ENCODE data around the gene TBC1D2B. TPM values are rescaled to one million over a fixed set of nuclear protein-coding genes. Genes with fewer than 3 reads are reported as not detected.
"Not testable (repeated sequence)": the region's sequence is repeated elsewhere in the genome, so short reads cannot be mapped to it uniquely, and the experiment has no call there.

Gene TBC1D2B
- total and polyA plus RNA-seq, 2 of the 4 experiments (the other 2 are of a cell fraction) = 17.7 to 28.3 TPM

DNA sequence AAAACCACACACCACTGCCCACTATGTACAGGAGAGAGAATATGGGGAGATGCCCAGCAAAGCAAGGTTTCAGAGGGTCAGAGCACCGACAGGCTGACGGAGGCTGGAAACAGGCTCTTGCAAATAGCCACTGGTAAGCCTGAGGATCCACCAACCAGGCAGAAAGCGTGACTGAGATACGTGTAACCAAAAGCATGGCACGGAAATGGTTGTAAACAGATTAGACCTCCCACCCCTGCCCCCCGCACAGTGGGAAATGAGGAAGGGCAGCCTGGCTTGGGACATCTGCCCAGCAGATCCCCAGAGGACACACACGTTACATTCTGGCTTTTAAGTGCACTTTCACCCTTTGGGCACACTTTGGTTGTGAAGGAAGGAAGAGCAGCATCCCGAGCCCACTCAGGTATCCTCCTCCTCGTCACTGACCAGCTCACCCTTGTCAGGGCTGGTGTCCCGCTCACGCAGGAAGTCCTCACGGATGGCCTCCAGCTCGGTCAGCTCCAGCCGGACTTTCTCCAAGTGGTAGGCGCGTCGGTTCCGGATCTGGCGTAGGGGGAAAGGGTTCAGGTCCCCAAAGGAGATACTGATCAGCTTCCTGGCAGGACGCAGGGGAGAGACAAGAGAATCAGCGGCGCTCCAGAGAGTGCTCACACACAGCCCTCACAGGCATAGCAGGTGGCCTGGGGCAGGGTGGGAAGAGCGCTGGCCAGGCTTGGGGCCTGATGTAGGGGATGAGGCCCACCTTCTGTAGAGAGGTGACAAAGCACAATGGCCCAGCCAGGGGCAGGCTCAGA, 79.6 kb downstream of the TBC1D2B start:
- H3K9ac ChIP-seq (ENCODE audit: low read depth, low read length); H3K4me2 ChIP-seq (ENCODE audit: low read depth, low read length); H3K9me3 ChIP-seq (ENCODE audit: control insufficient read depth, insufficient read depth, low read length); H2AK5ac ChIP-seq (ENCODE audit: low read depth, low read length); H3K14ac ChIP-seq (replicated peaks; ENCODE audit: low read depth, low read length); H2BK15ac ChIP-seq (ENCODE audit: low read depth, low read length); BruUV-seq (replicated peaks); H3K18ac ChIP-seq (ENCODE audit: low read depth, low read length); in situ Hi-C loops (cut with MboI; ENCODE audit: low sequenced_read_pairs); ATAC-seq (ENCODE audit: low read depth); H4K5ac ChIP-seq (ENCODE audit: low read depth, low read length); H2BK5ac ChIP-seq (ENCODE audit: low read depth, low read length, poor library complexity, severe bottlenecking); H3K23ac ChIP-seq (ENCODE audit: low read depth, low read length); H3K4me3 ChIP-seq (ENCODE audit: insufficient read depth, low read depth, low read length); H3K9me1 ChIP-seq (ENCODE audit: insufficient read depth, low read length); H3K27me3 ChIP-seq (ENCODE audit: control insufficient read depth, insufficient read depth, low read length); H3K56ac ChIP-seq (ENCODE audit: extremely low read depth, insufficient read depth, low read length); H2BK20ac ChIP-seq (ENCODE audit: low read depth, low read length); dilution Hi-C loops (cut with HindIII; ENCODE audit: low sequenced_read_pairs, unreplicated experiment); H3K27ac ChIP-seq (ENCODE audit: insufficient read depth, low read length); H2AFZ ChIP-seq (replicated peaks; ENCODE audit: low read length, poor library complexity); intact Hi-C loops (cut with micrococcal nuclease); H2BK120ac ChIP-seq (ENCODE audit: low read depth, low read length); POLR2A ChIA-PET (ENCODE audit: unreplicated experiment); DNase-seq; H2AK9ac ChIP-seq (replicated peaks; ENCODE audit: low read depth, low read length, poor library complexity); H4K8ac ChIP-seq (ENCODE audit: low read depth in 2 of 2, low read length in 2 of 2); H4K91ac ChIP-seq (ENCODE audit: insufficient read depth, low read depth, low read length); H3K4ac ChIP-seq (ENCODE audit: low read depth, low read length); CTCF ChIA-PET: not testable (repeated sequence)
- 100% methylated on average over 2 of the region's 23 CpGs; no CpG with 5 or more reads in 1 of the 2 experiments for WGBS, 2 experiments (ENCODE audit: extremely low coverage in 2 of 2, insufficient read length in 1 of 2)
- peaks cover 47% of the 10 kb centered on the region for H3K36me3 ChIP-seq (ENCODE audit: control insufficient read depth, insufficient read depth, low read length)
- H3K4me1 ChIP-seq (ENCODE audit: control insufficient read depth, insufficient read depth, low read length) = peaks cover 13% of the 10 kb centered on the region
- H3K79me1 ChIP-seq (ENCODE audit: low read depth in 1 of 2, low read length in 2 of 2) = peaks cover 0 to 34% of the 10 kb centered on the region in 2 experiments; a peak in 2 of 4 replicates
- peaks cover 29% of the 10 kb centered on the region for H4K20me1 ChIP-seq (ENCODE audit: insufficient read depth, low read length)

GRCh38 chr15:77997221-77997620, 80.3 kb downstream of the TBC1D2B start:
- H3K9ac ChIP-seq (ENCODE audit: low read depth, low read length); in situ Hi-C loops (cut with MboI; ENCODE audit: low sequenced_read_pairs); H2AK9ac ChIP-seq (replicated peaks; ENCODE audit: low read depth, low read length, poor library complexity); H3K27ac ChIP-seq (ENCODE audit: insufficient read depth, low read length); H2BK5ac ChIP-seq (ENCODE audit: low read depth, low read length, poor library complexity, severe bottlenecking); H2AFZ ChIP-seq (replicated peaks; ENCODE audit: low read length, poor library complexity); H4K8ac ChIP-seq (ENCODE audit: low read depth in 2 of 2, low read length in 2 of 2); DNase-seq; H2BK20ac ChIP-seq (ENCODE audit: low read depth, low read length); H3K9me1 ChIP-seq (ENCODE audit: insufficient read depth, low read length); ATAC-seq (ENCODE audit: low read depth); H3K27me3 ChIP-seq (ENCODE audit: control insufficient read depth, insufficient read depth, low read length); H3K14ac ChIP-seq (replicated peaks; ENCODE audit: low read depth, low read length); H4K5ac ChIP-seq (ENCODE audit: low read depth, low read length); POLR2A ChIA-PET (ENCODE audit: unreplicated experiment); H3K9me3 ChIP-seq (ENCODE audit: control insufficient read depth, insufficient read depth, low read length); H2AK5ac ChIP-seq (ENCODE audit: low read depth, low read length); H4K91ac ChIP-seq (ENCODE audit: insufficient read depth, low read depth, low read length); H3K18ac ChIP-seq (ENCODE audit: low read depth, low read length); intact Hi-C loops (cut with micrococcal nuclease); H3K4ac ChIP-seq (ENCODE audit: low read depth, low read length); BruUV-seq (replicated peaks); H3K4me3 ChIP-seq (ENCODE audit: insufficient read depth, low read depth, low read length); H2BK15ac ChIP-seq (ENCODE audit: low read depth, low read length); H3K56ac ChIP-seq (ENCODE audit: extremely low read depth, insufficient read depth, low read length); H2BK120ac ChIP-seq (ENCODE audit: low read depth, low read length); CTCF ChIA-PET; H3K23ac ChIP-seq (ENCODE audit: low read depth, low read length); dilution Hi-C loops (cut with HindIII; ENCODE audit: low sequenced_read_pairs, unreplicated experiment); H3K4me2 ChIP-seq (ENCODE audit: low read depth, low read length): not testable (repeated sequence)
- H4K20me1 ChIP-seq (ENCODE audit: insufficient read depth, low read length) = peaks cover 29% of the 10 kb centered on the region
- H3K36me3 ChIP-seq (ENCODE audit: control insufficient read depth, insufficient read depth, low read length) = peaks cover 41% of the 10 kb centered on the region
- peaks cover 17% of the 10 kb centered on the region for H3K4me1 ChIP-seq (ENCODE audit: control insufficient read depth, insufficient read depth, low read length)
- WGBS, 2 experiments (ENCODE audit: extremely low coverage in 2 of 2, insufficient read length in 1 of 2) = no CpG with 5 or more reads among the region's 6 CpGs
- peaks cover 0 to 35% of the 10 kb centered on the region in 2 experiments; a peak in 2 of 4 replicates for H3K79me1 ChIP-seq (ENCODE audit: low read depth in 1 of 2, low read length in 2 of 2)

Measured in IMR-90 (cell line).